Measurements from ENCODE around the gene SCAF4. TPM values are rescaled to one million over a fixed set of nuclear protein-coding genes. Genes with fewer than 3 reads are reported as not detected.

Gene SCAF4
- total and polyA plus RNA-seq, 9 of the 15 experiments (the other 6 are each of a cell fraction or from before 2014, with no cell fraction given), result 2.3 to 55.7 (median 17.2) TPM

DNA sequence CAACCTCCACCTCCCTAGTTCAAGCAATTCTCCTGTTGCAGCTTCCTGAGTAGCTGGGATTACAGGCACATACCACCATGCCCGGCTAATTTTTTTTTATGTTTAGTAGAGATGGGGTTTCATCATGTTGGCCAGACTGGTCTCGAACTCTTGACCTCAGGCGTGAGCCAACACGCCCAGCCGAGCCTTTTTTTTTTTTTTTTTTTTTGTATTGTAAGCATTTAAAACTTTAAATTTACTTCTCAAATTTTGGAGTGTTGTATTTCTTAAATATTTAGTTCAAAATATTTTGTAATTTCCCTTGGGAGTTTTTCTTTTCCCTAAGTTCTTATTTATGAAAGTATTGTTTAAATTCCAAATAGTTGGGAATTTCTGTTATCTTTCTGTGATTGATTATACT is 9.2 kb upstream of the SCAF4 start:
- ChIA-PET POLR2A (no interaction called here), CTCF (ENCODE audit: low intra/inter-chr PET ratio) (no interaction called here)
- in situ Hi-C loops (cut with MboI) (no loop called here), intact Hi-C loops (cut with micrococcal nuclease) (no loop called here)
- no peak overlapping the region for H3K9ac ChIP-seq (ENCODE audit: insufficient read depth in 1 of 2, low read depth in 2 of 2, low read length in 2 of 2)
- no peaks in the 10 kb centered on the region for H3K9me1 ChIP-seq (ENCODE audit: control insufficient read depth, insufficient read depth, low read length)
- H3K27ac ChIP-seq (ENCODE audit: extremely low read depth, low read depth, low read length), result no peak overlapping the region
- DNase-seq (ENCODE audit: extremely low read depth in 1 of 4, low spot score in 3 of 4), result no peak
- peaks cover 5% of the 10 kb centered on the region; the same call in 1 of the 2 replicates for H3K9me3 ChIP-seq (replicated peaks; ENCODE audit: control insufficient read depth, insufficient read depth, low read depth, low read length)
- WGBS (ENCODE audit: insufficient coverage, low coverage, missing lambda C conversion rate), result 53% methylated on average over 5 of the region's 5 CpGs
- no peak for FAIRE-seq
- no peak for TF ChIP-seq HMG20B (CRISPR knock-in tag; IDR thresholded peaks at IDR 0.05)
- TF ChIP-seq, protein P1, sequence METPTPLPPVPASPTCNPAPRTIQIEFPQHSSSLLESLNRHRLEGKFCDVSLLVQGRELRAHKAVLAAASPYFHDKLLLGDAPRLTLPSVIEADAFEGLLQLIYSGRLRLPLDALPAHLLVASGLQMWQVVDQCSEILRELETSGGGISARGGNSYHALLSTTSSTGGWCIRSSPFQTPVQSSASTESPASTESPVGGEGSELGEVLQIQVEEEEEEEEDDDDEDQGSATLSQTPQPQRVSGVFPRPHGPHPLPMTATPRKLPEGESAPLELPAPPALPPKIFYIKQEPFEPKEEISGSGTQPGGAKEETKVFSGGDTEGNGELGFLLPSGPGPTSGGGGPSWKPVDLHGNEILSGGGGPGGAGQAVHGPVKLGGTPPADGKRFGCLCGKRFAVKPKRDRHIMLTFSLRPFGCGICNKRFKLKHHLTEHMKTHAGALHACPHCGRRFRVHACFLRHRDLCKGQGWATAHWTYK (CRISPR knock-in tag; IDR thresholded peaks at IDR 0.05), result no peak
- no peak for TF ChIP-seq ZNF232 (CRISPR knock-in tag; IDR thresholded peaks at IDR 0.05)
- peak; percentile 78 for TF ChIP-seq ZNF316 (IDR thresholded peaks at IDR 0.05)
- TF ChIP-seq, protein P2, sequence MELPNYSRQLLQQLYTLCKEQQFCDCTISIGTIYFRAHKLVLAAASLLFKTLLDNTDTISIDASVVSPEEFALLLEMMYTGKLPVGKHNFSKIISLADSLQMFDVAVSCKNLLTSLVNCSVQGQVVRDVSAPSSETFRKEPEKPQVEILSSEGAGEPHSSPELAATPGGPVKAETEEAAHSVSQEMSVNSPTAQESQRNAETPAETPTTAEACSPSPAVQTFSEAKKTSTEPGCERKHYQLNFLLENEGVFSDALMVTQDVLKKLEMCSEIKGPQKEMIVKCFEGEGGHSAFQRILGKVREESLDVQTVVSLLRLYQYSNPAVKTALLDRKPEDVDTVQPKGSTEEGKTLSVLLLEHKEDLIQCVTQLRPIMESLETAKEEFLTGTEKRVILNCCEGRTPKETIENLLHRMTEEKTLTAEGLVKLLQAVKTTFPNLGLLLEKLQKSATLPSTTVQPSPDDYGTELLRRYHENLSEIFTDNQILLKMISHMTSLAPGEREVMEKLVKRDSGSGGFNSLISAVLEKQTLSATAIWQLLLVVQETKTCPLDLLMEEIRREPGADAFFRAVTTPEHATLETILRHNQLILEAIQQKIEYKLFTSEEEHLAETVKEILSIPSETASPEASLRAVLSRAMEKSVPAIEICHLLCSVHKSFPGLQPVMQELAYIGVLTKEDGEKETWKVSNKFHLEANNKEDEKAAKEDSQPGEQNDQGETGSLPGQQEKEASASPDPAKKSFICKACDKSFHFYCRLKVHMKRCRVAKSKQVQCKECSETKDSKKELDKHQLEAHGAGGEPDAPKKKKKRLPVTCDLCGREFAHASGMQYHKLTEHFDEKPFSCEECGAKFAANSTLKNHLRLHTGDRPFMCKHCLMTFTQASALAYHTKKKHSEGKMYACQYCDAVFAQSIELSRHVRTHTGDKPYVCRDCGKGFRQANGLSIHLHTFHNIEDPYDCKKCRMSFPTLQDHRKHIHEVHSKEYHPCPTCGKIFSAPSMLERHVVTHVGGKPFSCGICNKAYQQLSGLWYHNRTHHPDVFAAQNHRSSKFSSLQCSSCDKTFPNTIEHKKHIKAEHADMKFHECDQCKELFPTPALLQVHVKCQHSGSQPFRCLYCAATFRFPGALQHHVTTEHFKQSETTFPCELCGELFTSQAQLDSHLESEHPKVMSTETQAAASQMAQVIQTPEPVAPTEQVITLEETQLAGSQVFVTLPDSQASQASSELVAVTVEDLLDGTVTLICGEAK (IDR thresholded peaks at IDR 0.05), result peak; percentile 63
- TF ChIP-seq, protein P2 (CRISPR knock-in tag; IDR thresholded peaks at IDR 0.05), result peak; percentile 52; the same call in 1 of the 2 replicates
- TF ChIP-seq ZNF384 (IDR thresholded peaks at IDR 0.05; ENCODE audit: low read depth, low read length), result peak; percentile 77
- no peak overlapping the region for H3K4me3 ChIP-seq
- H3K4me2 ChIP-seq (ENCODE audit: insufficient read depth, low read length), result no peak overlapping the region
- no TSS peak for BruUV-seq (replicated peaks)
- H3K79me2 ChIP-seq (ENCODE audit: control insufficient read depth, insufficient read depth, low read length), result no peaks in the 10 kb centered on the region
- H3K36me3 ChIP-seq (ENCODE audit: control insufficient read depth, insufficient read depth, low read length), result no peaks in the 10 kb centered on the region
- no peak overlapping the region for H2AFZ ChIP-seq (ENCODE audit: low read depth, low read length)
- ATAC-seq, result no peak
- H4K20me1 ChIP-seq (replicated peaks; ENCODE audit: control insufficient read depth, insufficient read depth, low read length), result no peaks in the 10 kb centered on the region
- peaks cover 14 to 17% of the 10 kb centered on the region in 2 experiments for H3K4me1 ChIP-seq (replicated peaks in 1 of 2; ENCODE audit: control insufficient read depth in 2 of 2, insufficient read depth in 2 of 2, low read length in 2 of 2)
- H3K27me3 ChIP-seq (ENCODE audit: control insufficient read depth in 2 of 2, insufficient read depth in 2 of 2, low read length in 2 of 2), result no peaks in the 10 kb centered on the region

Data from K562 (cell line).